ENCODE results near the gene DNAJB13. TPM values are rescaled to one million over a fixed set of nuclear protein-coding genes. Genes with fewer than 3 reads are reported as not detected.

DNAJB13 gene
- total and polyA plus RNA-seq, 2 experiments from 2014 or later, result 0.41 TPM; not detected in 1

GRCh38 chr11:73971175-73971719, 20.4 kb downstream of the DNAJB13 start:
- Histone ChIP-seq H3K4me3 (no peak overlapping the region), H3K9me2 (ENCODE audit: insufficient read depth) (no peaks in the 10 kb centered on the region), H3K79me2 (ENCODE audit: insufficient read depth) (no peaks in the 10 kb centered on the region), H4K20me1 (ENCODE audit: insufficient read depth) (no peaks in the 10 kb centered on the region), H3K27ac (no peak overlapping the region), H3K4me1 (ENCODE audit: insufficient read depth) (peaks cover 10% of the 10 kb centered on the region; the same call in 1 of the 2 replicates), H3K4me2 (ENCODE audit: unreplicated experiment) (no peak overlapping the region), H3K9me3 (ENCODE audit: low read depth) (no peaks in the 10 kb centered on the region), H3F3A (ENCODE audit: insufficient read depth) (no peaks in the 10 kb centered on the region), H2AFZ (no peak overlapping the region), H3K36me3 (ENCODE audit: low read depth) (no peaks in the 10 kb centered on the region), H3K27me3 (replicated peaks; ENCODE audit: insufficient read depth) (no peaks in the 10 kb centered on the region), H3K9ac (no peak overlapping the region)
- no peak for DNase-seq
- TF ChIP-seq EZH2phosphoT487 (IDR thresholded peaks at IDR 0.05; ENCODE audit: insufficient read depth, low read depth), result no peak
- in situ Hi-C loops (cut with MboI), result no loop called here
- WGBS, 2 experiments (ENCODE audit: low coverage in 1 of 2, low lambda C conversion rate in 2 of 2, missing lambda C conversion rate in 2 of 2), result 78 to 79% methylated on average over 6 of the region's 6 CpGs

GRCh38 chr11:73972187-73972586, 21.4 kb downstream of the DNAJB13 start:
- H3K9me3 ChIP-seq (ENCODE audit: low read depth), result no peaks in the 10 kb centered on the region
- TF ChIP-seq EZH2 (IDR thresholded peaks at IDR 0.05; ENCODE audit: insufficient read depth, poor library complexity, severe bottlenecking) (no peak), EZH2phosphoT487 (IDR thresholded peaks at IDR 0.05; ENCODE audit: insufficient read depth, low read depth) (no peak)
- no peaks in the 10 kb centered on the region for H4K20me1 ChIP-seq (ENCODE audit: insufficient read depth)
- no peaks in the 10 kb centered on the region for H3K79me2 ChIP-seq (ENCODE audit: insufficient read depth)
- in situ Hi-C loops (cut with MboI), result no loop called here
- no peak overlapping the region for H3K4me3 ChIP-seq
- no peak for DNase-seq
- no peaks in the 10 kb centered on the region for H3K36me3 ChIP-seq (ENCODE audit: low read depth)
- WGBS, 2 experiments (ENCODE audit: low coverage in 1 of 2, low lambda C conversion rate in 2 of 2, missing lambda C conversion rate in 2 of 2), result 36 to 40% methylated on average over 1 of the region's 1 CpG
- H3K4me2 ChIP-seq (ENCODE audit: unreplicated experiment), result no peak overlapping the region
- H3K4me1 ChIP-seq (ENCODE audit: insufficient read depth), result peaks cover 10% of the 10 kb centered on the region; the same call in 1 of the 2 replicates
- no peak overlapping the region for H3K27ac ChIP-seq
- no peaks in the 10 kb centered on the region for H3K27me3 ChIP-seq (replicated peaks; ENCODE audit: insufficient read depth)
- no peak overlapping the region for H3K9ac ChIP-seq
- H3F3A ChIP-seq (ENCODE audit: insufficient read depth), result no peaks in the 10 kb centered on the region
- no peaks in the 10 kb centered on the region for H3K9me2 ChIP-seq (ENCODE audit: insufficient read depth)
- H2AFZ ChIP-seq, result no peak overlapping the region

GRCh38 chr11:73972620-73973449, 22.0 kb downstream of the DNAJB13 start:
- no peak overlapping the region for H3K27ac ChIP-seq
- H3K79me2 ChIP-seq (ENCODE audit: insufficient read depth), result no peaks in the 10 kb centered on the region
- no peak for TF ChIP-seq EZH2phosphoT487 (IDR thresholded peaks at IDR 0.05; ENCODE audit: insufficient read depth, low read depth)
- no peak for TF ChIP-seq EZH2 (IDR thresholded peaks at IDR 0.05; ENCODE audit: insufficient read depth, poor library complexity, severe bottlenecking)
- H3K27me3 ChIP-seq (replicated peaks; ENCODE audit: insufficient read depth), result no peaks in the 10 kb centered on the region
- no peaks in the 10 kb centered on the region for H3K36me3 ChIP-seq (ENCODE audit: low read depth)
- H3K9me3 ChIP-seq (ENCODE audit: low read depth), result no peaks in the 10 kb centered on the region
- H3K9ac ChIP-seq, result no peak overlapping the region
- no peak overlapping the region for H3K4me3 ChIP-seq
- H2AFZ ChIP-seq, result no peak overlapping the region
- H3K4me2 ChIP-seq (ENCODE audit: unreplicated experiment), result no peak overlapping the region
- H3K4me1 ChIP-seq (ENCODE audit: insufficient read depth), result peaks cover 10% of the 10 kb centered on the region; the same call in 1 of the 2 replicates
- no peaks in the 10 kb centered on the region for H3F3A ChIP-seq (ENCODE audit: insufficient read depth)
- no peaks in the 10 kb centered on the region for H4K20me1 ChIP-seq (ENCODE audit: insufficient read depth)
- WGBS, 2 experiments (ENCODE audit: low coverage in 1 of 2, low lambda C conversion rate in 2 of 2, missing lambda C conversion rate in 2 of 2), result 82 to 85% methylated on average over 10 to 11 of the region's 11 CpGs
- in situ Hi-C loops (cut with MboI), result no loop called here
- H3K9me2 ChIP-seq (ENCODE audit: insufficient read depth), result no peaks in the 10 kb centered on the region
- no peak for DNase-seq

GRCh38 chr11:73974604-73975478, 24.0 kb downstream of the DNAJB13 start:
- H3K4me3 ChIP-seq, result no peak overlapping the region
- no peaks in the 10 kb centered on the region for H3K79me2 ChIP-seq (ENCODE audit: insufficient read depth)
- no peaks in the 10 kb centered on the region for H3K27me3 ChIP-seq (replicated peaks; ENCODE audit: insufficient read depth)
- no peaks in the 10 kb centered on the region for H3K9me2 ChIP-seq (ENCODE audit: insufficient read depth)
- peaks cover 10% of the 10 kb centered on the region; the same call in 1 of the 2 replicates for H3K4me1 ChIP-seq (ENCODE audit: insufficient read depth)
- H3K9ac ChIP-seq, result no peak overlapping the region
- no peaks in the 10 kb centered on the region for H3K9me3 ChIP-seq (ENCODE audit: low read depth)
- no peak overlapping the region for H3K27ac ChIP-seq
- no peak overlapping the region for H3K4me2 ChIP-seq (ENCODE audit: unreplicated experiment)
- TF ChIP-seq EZH2 (IDR thresholded peaks at IDR 0.05; ENCODE audit: insufficient read depth, poor library complexity, severe bottlenecking) (no peak), EZH2phosphoT487 (IDR thresholded peaks at IDR 0.05; ENCODE audit: insufficient read depth, low read depth) (no peak)
- 89 to 90% methylated on average over 12 to 13 of the region's 13 CpGs for WGBS, 2 experiments (ENCODE audit: low coverage in 1 of 2, low lambda C conversion rate in 2 of 2, missing lambda C conversion rate in 2 of 2)
- H4K20me1 ChIP-seq (ENCODE audit: insufficient read depth), result no peaks in the 10 kb centered on the region
- H3F3A ChIP-seq (ENCODE audit: insufficient read depth), result peaks cover 9% of the 10 kb centered on the region; the same call in 1 of the 2 replicates
- in situ Hi-C loops (cut with MboI), result no loop called here
- DNase-seq, result no peak
- H3K36me3 ChIP-seq (ENCODE audit: low read depth), result no peaks in the 10 kb centered on the region
- H2AFZ ChIP-seq, result no peak overlapping the region

All from GM23248 (cell line).